ENCODE measurements around the gene CDO1.
"Not testable (repeated sequence)": the region's sequence is repeated elsewhere in the genome, so short reads cannot be mapped to it uniquely, and the experiment has no call there.

The CDO1 gene

DNA sequence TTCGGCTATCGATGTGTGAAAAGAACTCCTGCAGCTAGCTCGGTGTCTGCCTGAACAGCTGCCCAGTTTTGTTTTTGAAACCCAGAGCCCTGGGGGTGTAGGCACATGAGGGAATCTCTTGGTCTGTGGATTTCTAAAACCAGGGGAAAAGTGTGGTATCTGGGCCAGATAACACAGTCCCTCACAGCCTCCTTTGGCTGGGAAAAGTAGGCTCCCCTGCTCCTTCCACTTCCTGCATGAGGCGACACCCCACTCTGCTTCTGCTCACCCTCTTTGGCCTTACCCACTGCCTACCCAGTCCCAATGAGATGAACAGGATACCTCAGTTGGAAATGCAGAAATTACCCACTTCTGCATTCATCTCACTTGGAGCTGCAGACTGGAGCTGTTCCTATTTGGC is 9.5 kb upstream of the CDO1 start:
- DNase-seq = no peak

DNA sequence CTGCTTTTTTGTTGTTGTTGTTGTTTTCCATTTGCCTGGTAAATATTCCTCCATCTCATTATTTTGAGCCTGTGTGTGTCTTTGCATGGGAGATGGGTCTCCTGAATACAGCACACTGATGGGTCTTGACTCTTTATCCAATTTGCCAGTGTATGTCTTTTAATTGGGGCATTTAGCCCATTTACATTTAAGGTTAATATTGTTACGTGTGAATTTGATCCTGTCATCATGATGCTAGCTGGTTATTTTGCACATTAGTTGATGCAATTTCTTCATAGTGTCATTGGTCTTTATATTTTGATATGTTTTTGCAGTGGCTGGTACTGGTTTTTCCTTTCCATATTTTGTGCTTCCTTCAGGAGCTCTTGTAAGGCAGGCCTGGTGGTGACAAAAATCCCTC is 8.5 kb upstream of the CDO1 start:
- not testable (repeated sequence) for DNase-seq

DNA sequence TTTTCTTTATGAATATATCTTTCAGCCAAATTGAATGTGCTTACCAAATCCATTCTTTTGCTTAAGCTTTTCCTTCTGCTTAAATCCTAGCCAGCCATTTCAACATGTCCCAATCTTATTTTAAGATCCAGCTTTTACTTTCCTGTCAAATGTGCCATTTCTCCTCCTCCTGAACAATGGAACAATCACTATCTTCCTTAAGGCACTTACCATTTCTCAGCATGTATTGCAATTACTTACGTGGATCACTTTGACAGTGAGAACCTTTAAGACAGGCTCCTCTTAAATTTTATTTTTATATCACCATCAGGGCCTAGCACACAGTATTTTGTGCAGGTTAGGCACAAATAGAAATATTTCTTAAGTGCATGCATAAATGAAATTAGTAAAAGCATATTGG is 4.4 kb upstream of the CDO1 start:
- DNase-seq = no peak

DNA sequence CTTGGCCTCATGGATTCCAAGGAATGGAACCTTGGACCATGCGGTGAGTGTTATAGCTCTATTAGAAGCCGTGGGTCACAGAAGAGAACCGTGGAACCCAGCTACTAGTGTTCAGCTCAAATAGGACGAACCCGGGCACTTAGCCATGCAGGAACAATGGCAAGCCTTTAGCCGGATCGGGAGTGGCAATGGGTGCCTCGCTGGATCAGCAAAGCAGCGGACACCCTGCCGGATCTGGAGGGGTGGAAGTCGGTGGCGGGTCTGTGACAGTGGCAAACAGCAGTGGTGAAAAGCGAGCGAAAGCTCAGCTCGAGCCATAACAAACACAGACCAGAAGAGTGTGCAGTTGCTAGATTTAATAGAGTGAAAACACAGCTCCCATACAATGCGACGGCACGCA is 2.4 kb upstream of the CDO1 start:
- no peak for DNase-seq

DNA sequence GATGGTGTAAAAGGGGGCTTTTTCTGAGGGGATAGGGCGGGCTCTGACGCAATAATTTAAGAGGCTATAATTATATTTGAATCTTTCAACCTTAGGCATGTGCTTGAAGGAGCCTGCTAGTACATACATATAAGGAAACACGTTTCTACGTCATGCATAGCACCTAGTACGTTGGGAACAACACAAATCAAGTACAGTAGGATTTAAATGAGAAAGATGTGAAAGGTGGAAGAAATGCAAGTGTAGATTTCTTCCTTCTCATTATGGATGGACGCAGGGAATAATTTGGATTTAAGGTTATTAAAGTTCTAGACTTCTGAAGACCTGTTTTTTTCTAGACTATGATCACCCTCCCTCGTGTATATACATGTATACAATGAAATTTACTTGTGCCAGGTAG is 927 bp upstream of the CDO1 start:
- DNase-seq = no peak

DNA sequence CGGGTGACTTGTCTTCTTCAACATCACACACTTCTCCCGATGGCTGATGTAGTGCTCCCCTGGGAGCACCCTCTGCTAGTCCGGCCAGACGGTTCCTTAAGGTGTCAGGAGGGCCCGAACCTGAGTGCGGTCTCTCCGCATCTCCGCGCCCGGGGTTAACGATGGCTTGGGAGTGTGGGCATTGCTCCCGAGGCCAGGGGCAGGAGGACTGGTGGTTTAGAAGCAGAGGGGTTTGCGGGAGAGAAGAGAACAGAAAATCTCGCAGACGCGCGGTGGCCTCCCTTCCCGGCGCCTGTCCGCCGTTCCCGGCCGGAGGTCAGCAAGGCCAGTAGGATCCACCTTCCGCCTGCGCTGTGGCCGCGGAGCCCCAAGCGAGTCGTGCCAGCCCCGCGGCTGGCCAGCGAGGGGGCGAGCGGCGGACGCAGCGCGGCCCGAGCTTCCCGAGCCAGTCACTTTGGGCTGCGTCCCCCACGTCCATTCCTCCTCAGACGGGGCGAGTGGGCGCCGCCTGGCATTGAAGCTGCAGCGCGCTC is 700 bp downstream of the CDO1 start:
- DNase-seq = no peak

DNA sequence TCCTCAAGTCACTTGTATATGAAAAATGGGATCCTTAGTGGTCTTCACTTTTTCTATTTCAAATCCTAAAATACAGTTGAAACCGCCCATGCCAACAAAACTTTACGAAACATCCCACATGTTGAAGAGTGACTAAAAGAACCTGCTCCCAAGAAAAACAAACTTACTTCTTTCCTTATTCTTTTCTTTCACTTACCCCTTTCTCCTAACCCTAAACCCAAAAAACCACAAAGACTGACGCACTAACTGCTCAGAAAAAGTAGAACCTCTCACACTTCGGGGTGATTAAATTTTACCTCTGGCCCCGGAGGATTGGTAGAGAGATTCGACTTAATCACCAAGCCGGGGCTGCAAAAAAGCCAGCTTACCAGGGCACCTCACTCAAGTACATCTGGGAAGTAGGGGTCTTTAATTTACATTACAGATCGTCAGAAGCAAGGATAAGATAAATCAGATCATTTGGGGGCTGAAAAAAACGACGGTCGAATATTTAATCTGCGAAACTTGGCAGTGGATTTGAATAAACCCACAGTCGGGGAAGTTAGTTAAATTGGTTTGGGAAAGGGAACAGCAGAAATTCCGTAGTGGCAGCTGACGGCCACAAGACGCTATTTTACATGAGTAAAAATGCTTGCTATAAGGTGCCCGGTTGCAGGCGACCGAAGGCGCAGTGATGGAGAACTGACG is 1.3 kb downstream of the CDO1 start:
- no peak for DNase-seq

DNA sequence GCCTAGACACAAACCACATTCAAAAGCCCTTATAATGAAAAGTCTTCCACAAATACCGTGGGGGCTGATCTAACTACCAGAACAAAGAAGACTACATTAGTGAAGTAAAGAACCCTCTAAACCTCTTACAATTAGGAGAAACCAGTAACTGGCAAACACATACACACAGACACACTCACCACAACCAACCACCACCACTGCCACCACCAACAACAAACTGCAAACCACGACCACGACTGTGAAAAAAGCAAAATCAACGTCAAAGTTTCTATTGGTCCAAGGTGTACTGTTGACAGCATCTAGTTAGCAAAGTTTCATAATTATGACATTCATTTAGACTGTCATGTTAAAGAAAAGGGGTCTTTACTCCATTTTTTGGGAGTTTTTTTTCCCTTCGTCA is 2.7 kb downstream of the CDO1 start:
- no peak for DNase-seq

DNA sequence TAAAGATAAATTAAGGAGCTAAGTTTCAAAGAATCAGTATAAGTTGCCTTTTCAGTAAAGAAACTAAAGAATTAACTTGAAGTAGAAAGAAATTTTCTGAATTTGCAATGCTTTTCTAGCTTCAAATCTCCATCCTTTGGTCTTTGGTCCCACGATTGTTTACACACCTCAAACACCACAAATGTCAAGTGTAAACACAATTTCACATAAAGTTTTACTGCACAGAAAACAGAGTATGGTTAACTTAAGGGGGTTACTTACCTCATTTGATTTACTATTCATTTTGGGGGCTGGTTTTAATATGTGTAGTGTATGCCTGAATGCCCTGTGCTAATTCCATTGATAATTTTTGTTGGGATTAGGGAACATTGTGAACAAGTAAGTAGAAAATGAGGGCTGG is 4.1 kb downstream of the CDO1 start:
- no peak for DNase-seq

DNA sequence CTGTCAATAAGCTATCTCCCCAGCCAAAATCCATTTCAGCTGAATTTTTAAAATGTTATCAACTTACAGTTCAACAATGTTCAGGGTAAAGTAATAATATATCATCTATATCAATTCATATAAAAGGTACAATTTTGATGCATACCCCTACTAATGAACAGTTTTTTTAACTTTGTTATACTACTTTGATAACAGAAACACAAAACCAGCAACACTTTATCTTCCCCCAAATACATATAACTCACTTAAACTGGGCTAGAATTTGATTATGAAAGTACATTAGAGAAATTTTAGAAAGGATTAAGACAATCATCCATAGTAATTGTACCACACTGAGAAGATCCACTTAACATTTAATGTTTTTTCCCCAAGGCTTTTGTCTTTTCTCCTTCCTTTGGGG is 5.1 kb downstream of the CDO1 start:
- no peak for DNase-seq

DNA sequence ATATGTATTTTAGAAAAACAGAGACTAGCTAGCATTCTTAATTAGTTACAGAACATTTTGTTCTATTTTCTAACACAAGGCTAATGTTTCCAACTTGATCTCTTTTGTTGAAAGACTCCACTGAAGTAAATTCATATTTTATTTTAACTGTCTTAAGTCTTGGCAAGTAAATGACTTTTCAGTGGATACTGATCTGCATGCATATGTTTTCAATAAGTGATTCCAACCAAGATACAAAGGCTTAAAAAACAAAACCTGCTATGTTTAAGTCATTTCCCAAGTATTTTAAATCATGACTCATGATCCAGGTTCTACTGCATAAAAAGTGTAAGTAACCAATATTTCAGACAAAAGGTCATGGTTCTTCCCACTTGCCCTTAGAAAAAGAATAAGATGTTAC is 5.7 kb downstream of the CDO1 start:
- no peak for DNase-seq

DNA sequence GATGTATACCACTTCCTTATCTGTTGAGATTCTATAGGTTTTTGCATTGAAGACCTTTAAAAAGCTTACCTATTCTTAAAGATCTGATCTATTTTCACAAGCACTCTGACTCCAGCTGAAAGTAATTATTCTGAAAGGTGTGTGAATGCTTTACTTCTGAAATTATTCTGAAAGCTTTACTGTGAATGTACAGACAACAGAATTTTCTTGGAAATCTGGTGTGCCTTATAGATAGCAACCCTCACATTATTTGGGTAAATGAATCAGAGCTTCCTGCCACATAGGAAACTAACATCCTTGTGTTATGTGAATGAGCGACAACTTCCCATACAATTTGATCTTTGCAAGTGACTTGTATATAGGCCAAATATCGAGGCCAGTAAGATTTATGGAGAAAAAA is 6.5 kb downstream of the CDO1 start:
- no peak for DNase-seq

DNA sequence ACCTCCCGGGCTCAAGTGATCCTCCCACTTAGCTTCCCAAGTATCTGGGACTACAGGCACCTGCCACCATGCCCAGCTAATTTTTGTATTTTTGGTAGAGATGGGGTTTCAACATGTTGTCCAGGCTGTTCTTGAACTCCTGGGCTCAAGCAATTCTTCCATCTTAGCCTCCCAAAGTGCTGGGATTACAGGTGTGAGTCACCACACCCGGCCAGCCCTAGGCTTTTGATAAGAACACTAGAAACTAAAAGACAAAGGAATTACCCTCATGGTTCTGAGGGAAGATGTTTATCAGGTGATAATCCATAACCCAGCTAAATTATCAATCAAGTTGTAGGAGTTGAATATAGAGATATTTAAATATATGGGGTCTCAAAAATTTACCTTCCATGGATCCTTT is 8.4 kb downstream of the CDO1 start:
- not testable (repeated sequence) for DNase-seq

DNA sequence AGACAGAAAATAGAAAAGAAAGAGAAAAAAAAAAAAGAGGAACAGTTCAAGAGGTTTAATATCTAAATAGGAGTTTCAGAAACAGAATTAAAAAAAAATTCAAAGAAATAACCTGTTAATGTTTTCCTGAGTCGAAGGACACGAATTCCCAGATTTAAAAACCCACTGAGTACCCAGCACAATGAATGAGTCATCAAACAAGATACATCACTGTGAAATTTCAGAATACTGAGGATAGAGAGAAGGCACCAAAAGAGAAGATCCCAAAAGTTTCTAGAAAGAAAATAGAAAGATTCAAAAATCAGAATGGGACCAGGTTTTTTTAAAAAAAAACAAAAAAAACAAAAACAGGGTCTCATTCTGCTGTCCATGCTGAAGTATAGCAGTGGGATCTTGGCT is 8.8 kb downstream of the CDO1 start:
- DNase-seq = no peak

DNA sequence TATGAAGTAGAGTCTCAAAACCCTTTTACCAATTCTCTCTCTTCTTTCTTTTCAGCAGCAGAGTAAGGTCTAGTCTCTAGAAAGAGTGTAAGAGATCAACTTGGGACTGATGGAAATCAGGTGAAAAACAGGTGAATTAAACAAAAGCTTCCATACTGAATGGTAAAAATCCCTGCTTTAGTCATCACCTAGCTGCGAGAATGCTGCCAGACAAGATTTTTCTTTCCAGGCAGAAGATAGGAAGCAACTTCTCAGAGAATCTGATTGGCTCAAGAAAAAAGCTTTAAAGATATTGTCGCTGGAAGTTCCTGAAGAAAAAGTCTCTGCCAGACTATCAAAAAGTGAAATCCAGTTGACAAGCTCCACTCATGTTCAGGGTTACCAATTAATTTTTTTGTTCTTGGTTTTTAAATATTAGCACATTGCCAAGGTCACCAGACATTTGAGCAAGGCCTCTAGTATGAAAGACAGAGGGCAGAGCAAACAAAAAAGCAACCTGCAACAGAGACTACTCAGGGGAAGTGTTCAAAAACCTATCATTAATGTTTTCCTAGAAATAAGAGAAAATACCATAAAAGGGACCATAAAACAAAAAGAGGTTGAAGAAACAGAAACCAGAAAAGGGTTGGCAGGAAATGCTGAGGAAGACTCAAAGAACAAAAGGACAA is 9.3 kb downstream of the CDO1 start:
- DNase-seq = no peak

DNA sequence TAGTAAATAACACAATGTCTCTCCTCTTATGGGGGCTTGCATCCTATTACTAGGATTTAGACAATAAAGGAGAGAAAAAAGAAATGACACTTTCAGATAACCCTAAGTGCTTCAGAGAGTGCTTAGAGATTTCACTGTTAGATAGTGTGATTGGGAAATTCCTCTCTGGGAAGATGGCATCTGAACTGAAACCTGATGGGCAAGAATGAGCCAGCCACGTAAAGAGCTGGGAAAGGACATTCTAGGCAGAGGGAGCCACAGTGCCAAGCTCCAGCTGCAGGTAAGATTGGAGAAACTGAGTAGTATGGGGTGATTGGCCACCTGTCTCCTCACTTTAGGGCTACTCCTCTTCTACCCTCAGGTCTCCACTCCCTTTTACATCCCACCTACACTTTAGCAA is 14.5 kb downstream of the CDO1 start:
- DNase-seq = no peak

DNA sequence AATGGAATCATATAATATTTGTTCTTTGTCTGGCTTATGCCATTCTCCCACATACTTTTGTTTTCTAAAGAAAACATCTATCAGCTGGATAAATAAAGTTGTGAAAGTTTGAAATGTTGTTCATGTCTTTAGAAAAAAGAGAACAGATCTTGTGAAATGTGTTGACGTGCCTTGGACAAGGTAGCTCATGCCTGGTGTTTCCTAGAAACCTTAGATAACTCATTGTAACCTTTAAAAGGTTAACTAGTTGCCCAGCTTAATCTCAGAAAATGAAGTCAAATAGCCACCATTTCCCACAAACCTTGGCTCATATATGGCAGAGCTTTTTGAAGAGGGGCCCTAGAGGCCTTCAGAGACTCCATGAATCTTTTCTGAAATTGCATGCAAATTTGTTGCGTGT is 15.3 kb downstream of the CDO1 start:
- no peak for DNase-seq

DNA sequence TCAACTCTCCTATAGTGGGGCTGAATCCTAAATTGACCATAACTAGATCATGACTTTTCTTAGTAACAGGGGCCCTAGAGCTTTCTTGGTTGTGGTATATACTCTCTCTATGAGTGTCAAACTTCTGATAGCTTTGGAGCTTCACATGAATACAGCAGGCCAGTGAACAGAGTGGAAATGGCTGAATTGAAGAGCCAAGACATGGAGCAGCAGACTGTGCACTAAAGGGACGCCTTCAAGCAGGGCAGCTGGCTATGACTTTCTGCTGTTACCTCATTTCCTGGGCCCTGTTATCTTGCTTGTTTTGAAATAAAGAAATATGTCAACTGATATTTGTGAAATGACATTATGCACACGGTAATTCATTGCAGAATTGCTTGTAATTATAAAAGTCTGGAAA is 16.4 kb downstream of the CDO1 start:
- DNase-seq = no peak

DNA sequence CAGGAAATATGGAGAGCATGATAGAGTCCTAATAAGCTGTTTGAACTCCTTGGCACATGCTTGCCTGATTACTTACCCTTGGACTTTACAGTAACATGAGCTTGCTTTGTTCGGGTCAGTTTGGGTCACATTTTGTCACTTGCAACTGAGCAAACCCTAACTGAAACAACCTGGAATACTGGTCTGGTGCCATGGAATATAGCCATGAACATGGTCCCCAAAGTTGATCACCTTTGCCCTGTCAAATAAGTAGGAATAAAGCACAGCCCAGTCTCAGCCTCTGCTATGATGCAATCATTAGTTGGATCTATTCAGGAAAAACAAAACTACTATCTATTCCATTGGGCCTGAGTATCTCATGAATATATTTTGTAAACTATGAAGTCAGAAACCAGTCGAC is 18.2 kb downstream of the CDO1 start:
- DNase-seq = no peak

DNA sequence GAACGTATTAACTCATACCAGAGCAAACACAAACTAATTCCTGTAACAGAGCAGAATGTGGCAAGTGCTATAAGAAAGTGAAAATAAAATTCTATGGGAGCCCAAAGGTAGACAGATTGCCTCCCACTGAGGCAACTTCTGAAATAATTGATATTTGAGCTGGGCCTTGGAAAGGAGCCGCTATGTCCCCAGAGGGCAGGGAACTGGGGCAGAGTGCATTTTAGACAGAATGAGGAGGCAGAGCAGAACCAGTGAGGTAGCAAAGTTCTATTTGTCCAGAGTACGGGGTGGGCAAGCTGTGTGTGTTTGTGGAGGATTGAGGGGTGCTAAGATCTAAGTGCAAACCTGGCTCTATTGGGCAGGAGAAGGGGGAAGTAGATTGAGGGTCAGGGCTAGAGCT is 19.8 kb downstream of the CDO1 start:
- DNase-seq = no peak

DNA sequence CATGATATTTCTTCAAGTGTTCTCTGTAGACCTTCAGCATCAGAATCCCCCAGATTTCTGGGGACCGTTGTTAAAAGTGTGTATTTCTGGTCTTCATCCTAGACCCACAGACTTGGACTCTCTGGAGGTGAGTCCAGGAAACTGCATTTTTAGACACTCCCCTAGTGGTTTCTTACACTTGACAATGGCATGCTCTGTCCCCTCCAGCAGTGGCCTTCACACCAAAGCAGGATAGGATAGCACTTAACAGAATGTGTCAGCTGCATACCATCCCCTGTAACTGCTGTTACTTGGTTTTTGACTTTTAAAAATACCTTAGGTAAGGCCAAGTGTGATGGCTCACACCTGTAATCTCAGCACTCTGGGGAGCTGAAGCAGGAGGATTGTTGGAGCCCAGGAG is 20.8 kb downstream of the CDO1 start:
- no peak for DNase-seq

DNA sequence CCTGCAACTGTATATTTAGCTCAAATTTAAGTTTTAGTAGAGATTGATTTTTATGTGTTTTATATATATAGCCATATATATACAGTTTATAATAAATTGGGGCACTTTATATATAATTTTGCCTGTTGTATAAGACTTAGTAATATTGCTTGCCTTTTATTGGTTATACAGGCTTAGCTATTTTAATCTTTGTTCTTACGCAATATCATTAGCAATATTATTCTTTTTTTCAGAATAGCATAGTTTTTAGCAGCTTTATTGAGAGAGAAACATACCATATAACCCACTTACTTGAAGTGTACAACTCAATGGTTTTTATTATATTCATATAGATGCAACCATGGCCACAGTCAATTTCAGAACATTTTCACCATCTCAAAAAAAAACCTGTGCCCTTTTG is 28.0 kb downstream of the CDO1 start:
- no peak for DNase-seq

DNA sequence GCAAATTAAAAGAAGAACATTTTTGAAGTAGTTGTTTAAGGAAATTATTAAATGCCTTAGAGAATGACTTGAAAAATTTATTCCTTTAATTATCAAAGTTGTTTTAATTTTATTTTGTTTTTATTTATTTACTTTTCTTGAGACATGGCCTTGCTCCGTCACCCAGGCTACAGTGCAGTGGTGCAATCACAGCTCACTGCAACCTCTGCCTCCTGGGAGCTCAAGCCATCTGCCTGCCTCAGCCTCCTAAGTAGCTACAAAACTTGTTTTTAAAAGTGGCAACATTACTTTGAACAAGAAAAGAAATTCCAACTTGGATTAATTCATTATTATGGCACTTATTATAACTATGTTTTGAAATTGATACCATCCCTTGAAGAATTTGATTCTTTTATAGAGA is 29.0 kb downstream of the CDO1 start:
- no peak for DNase-seq

DNA sequence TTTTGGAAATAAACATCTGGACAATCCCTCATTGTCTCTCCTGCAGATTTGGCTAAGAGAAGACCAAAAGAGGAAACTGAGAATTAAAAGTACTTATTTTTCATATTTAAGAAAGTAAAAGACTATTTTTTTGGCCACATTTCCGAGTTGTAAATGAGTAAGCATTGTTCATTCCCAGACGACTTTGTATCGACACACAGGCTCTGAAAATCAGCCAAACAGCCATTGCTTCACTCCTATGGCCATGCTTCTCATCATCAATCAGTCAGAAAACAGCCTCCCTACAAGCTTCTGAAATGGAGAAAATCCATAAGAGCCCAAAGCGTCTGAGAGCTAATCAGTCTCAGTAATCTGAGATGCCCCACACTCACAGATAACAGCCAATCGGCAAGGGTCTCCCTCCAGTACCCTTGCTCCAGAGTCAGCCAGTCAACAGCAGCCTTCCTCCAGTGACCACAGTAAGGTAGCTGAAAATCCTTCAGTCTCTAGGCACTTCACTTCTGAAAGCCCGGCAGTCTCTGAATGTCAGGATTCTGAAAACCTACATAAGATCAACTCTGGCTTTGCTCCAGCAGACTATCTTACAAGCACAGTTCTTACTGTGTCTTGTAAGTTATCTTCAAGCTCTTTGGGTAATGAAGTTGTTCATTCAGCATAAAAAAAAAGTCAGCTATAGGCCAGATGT is 30.9 kb downstream of the CDO1 start:
- no peak for DNase-seq
